ENCODE results near the gene MANSC4. TPM values are rescaled to one million over a fixed set of nuclear protein-coding genes. Genes with fewer than 3 reads are reported as not detected.

Gene MANSC4
- total RNA-seq, 2 donors from 2014 or later = not detected

DNA sequence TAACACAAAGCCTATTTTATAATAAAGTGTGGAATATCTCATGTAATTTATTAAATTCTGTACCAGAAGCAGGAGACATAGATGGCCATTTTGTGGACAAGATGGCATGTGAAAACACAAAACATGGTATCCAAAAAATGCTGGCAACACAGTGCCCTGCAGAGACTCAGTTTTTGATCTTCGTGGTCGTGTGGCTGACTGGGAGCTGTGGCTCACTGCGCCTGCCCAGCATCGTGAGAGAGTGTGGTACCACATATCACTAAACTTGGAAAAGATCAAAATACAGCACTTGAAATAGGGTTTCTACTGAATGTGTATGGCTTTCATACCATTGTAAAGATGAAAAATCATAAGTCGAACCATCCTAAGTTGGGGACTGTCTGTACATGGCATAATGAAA lies 43.0 kb upstream of the MANSC4 start:
- Histone ChIP-seq H3K27me3 (replicated peaks; ENCODE audit: insufficient read depth) (no peaks in the 10 kb centered on the region), H3K9me3 (no peaks in the 10 kb centered on the region), H3K4me1 (replicated peaks) (no peaks in the 10 kb centered on the region), H3K4me3 (no peak overlapping the region), H3K27ac (no peak overlapping the region), H3K36me3 (no peaks in the 10 kb centered on the region)
- WGBS = 94% methylated on average over 5 of the region's 5 CpGs
- TF ChIP-seq POLR2A (IDR thresholded peaks at IDR 0.05) (no peak), POLR2AphosphoS5 (IDR thresholded peaks at IDR 0.05) (no peak)
- TF ChIP-seq, protein P1, sequence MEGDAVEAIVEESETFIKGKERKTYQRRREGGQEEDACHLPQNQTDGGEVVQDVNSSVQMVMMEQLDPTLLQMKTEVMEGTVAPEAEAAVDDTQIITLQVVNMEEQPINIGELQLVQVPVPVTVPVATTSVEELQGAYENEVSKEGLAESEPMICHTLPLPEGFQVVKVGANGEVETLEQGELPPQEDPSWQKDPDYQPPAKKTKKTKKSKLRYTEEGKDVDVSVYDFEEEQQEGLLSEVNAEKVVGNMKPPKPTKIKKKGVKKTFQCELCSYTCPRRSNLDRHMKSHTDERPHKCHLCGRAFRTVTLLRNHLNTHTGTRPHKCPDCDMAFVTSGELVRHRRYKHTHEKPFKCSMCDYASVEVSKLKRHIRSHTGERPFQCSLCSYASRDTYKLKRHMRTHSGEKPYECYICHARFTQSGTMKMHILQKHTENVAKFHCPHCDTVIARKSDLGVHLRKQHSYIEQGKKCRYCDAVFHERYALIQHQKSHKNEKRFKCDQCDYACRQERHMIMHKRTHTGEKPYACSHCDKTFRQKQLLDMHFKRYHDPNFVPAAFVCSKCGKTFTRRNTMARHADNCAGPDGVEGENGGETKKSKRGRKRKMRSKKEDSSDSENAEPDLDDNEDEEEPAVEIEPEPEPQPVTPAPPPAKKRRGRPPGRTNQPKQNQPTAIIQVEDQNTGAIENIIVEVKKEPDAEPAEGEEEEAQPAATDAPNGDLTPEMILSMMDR (IDR thresholded peaks at IDR 0.05) = no peak
- intact Hi-C loops (cut with DNase I) = loop anchor here (5.0 kb wide), 1 partner anchor 91 kb away; no protein-coding TSS in a partner anchor
- no peak for DNase-seq (ENCODE audit: low spot score)

DNA sequence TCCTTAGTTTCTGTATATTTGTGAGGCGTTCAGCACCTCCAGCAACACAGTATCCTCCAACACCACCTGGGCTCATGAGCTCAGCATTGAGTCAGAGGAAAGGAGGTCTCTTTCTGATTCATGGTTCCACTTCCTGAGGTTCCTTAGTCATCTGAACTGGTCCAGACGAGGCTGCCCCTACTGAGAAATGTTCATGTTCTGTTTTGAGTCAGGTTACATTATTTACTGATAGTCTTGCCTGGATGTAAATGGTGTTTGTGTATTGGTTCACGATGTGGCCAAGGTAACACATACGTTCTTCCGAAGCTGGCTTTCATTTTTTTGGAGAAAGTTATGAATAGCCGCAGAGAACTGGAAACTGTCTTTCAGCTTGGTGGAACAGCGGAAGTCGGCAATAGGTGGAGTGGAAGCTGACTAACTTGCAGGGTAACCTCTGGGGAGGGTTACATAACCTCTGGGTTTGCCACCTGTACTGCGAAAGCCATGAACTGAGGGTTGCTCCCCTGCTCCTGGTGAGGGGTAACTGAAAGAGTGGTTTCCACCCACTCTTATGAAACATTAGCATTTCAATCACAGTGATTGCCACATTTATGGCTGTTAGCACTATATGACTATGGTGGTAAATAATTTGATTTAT lies 42.2 kb upstream of the MANSC4 start:
- no peaks in the 10 kb centered on the region for H3K27me3 ChIP-seq (replicated peaks; ENCODE audit: insufficient read depth)
- 84% methylated on average over 9 of the region's 9 CpGs for WGBS
- H3K27ac ChIP-seq = no peak overlapping the region
- H3K4me1 ChIP-seq (replicated peaks) = no peaks in the 10 kb centered on the region
- H3K4me3 ChIP-seq = no peak overlapping the region
- TF ChIP-seq, protein P1 (IDR thresholded peaks at IDR 0.05) = no peak
- no peak for TF ChIP-seq POLR2AphosphoS5 (IDR thresholded peaks at IDR 0.05)
- intact Hi-C loops (cut with DNase I) = loop anchor here (5.0 kb wide), 1 partner anchor 90 kb away; no protein-coding TSS in a partner anchor
- DNase-seq (ENCODE audit: low spot score) = no peak
- H3K36me3 ChIP-seq = no peaks in the 10 kb centered on the region
- H3K9me3 ChIP-seq = no peaks in the 10 kb centered on the region

DNA sequence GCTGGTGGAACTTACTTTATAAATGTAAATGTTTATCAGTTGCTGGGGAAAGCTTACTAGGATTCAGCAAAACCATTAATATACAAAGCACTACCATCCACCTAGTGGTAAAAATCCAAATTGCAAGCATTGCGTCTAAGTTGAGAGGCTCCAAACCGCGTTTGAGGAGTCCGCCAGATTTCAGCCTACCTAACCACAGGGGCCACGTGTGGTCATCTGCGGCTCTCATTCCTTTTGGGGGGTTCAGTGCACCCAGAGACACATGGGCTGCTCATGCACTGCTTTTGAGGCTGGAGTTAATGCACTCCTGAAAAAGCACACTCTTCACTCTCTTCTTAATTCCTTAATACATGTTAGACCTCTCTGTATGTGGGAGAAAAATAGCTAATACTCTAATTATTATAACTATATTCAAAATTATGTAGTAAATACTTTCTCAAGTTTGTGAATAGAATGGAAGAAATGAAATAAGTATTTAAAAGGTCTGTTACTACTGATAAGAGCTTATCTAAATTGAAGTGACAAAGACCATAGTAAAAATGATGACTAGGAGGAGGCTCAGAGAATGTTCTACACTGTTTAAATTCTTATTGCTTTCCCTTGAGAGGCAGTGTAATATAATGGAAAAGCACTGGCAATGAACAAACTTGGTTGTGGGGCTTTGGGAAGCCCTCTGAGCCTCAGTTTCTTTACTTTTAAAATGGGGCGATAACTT lies 41.4 kb upstream of the MANSC4 start:
- H3K27ac ChIP-seq = no peak overlapping the region
- intact Hi-C loops (cut with DNase I) = loop anchor here (5.0 kb wide), 1 partner anchor 89 kb away; no protein-coding TSS in a partner anchor
- no peak for TF ChIP-seq POLR2AphosphoS5 (IDR thresholded peaks at IDR 0.05)
- TF ChIP-seq, protein P1 (IDR thresholded peaks at IDR 0.05) = peak; percentile 51 to 67 (median 63)
- no peaks in the 10 kb centered on the region for H3K36me3 ChIP-seq
- peak; percentile 39 for DNase-seq (ENCODE audit: low spot score)
- H3K9me3 ChIP-seq = no peaks in the 10 kb centered on the region
- WGBS = 14% methylated on average over 7 of the region's 7 CpGs
- H3K4me1 ChIP-seq (replicated peaks) = no peaks in the 10 kb centered on the region
- H3K4me3 ChIP-seq = no peak overlapping the region
- no peaks in the 10 kb centered on the region for H3K27me3 ChIP-seq (replicated peaks; ENCODE audit: insufficient read depth)

DNA sequence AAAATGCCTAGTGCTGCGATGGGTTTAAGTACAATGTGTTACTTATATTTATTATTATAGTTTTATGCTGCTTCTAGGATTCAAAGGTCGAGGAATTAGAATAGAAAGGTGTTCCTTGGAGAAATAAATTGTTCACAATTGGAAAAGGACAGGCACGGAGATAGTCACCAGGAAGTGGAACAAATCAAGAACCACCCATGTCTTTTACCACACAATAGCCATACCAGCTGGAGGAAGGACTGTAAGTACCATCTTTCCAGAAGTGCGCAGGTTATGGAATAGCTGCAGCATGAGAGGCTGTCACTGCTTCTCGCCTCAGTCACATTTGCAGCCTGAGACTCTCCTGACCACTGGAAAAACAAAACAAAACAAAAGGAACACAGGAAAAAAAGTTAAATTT lies 40.5 kb upstream of the MANSC4 start:
- WGBS = 66% methylated on average over 5 of the region's 5 CpGs
- H3K9me3 ChIP-seq = no peaks in the 10 kb centered on the region
- no peaks in the 10 kb centered on the region for H3K4me1 ChIP-seq (replicated peaks)
- H3K27me3 ChIP-seq (replicated peaks; ENCODE audit: insufficient read depth) = no peaks in the 10 kb centered on the region
- no peak overlapping the region for H3K4me3 ChIP-seq
- intact Hi-C loops (cut with DNase I) = loop anchor here (5.0 kb wide), 1 partner anchor 88 kb away; no protein-coding TSS in a partner anchor
- no peak overlapping the region for H3K27ac ChIP-seq
- DNase-seq (ENCODE audit: low spot score) = no peak
- TF ChIP-seq POLR2AphosphoS5 (IDR thresholded peaks at IDR 0.05) (no peak), POLR2A (IDR thresholded peaks at IDR 0.05) (no peak)
- TF ChIP-seq, protein P1 (IDR thresholded peaks at IDR 0.05) = no peak
- H3K36me3 ChIP-seq = no peaks in the 10 kb centered on the region
